Keratinocyte (primary cell): ENCODE results near the gene MEP1A. TPM values are rescaled to one million over a fixed set of nuclear protein-coding genes. Genes with fewer than 3 reads are reported as not detected.
"Not testable (repeated sequence)": the region's sequence is repeated elsewhere in the genome, so short reads cannot be mapped to it uniquely, and the experiment has no call there.

Experiments
- DNase-seq: peaks from one replicate; pipeline ENCODE4 v3.0.0-alpha.2; 2011; ENCODE audit warnings: low read depth, missing footprints, low spot score
- FAIRE-seq: peaks from 2 replicates; lab custom pipeline; 2011; peaks lifted over from hg19 to GRCh38; lab: Jason Lieb, UNC
- H2AFZ ChIP-seq: 2 replicates; pipeline ENCODE4 v1.6.0; 2012; ENCODE audit warnings: low read length, control low read depth, inconsistent platforms; ENCODE audit not compliant: control insufficient read depth
- H3K27ac ChIP-seq: 2 replicates; pipeline ENCODE4 v1.5.1; 2011; ENCODE audit warnings: low read length; ENCODE audit not compliant: control insufficient read depth, insufficient read depth
- H3K27me3 ChIP-seq: 3 replicates; pipeline ENCODE4 v1.6.0; 2011; ENCODE audit warnings: low read length; ENCODE audit not compliant: control insufficient read depth, insufficient read depth; ENCODE audit errors: extremely low read depth
- H3K36me3 ChIP-seq, 2 experiments: 2 replicates in 1 of 2; 3 replicates in 1 of 2; pipeline ENCODE4 v1.5.1; 2011; ENCODE audit warnings: low read length in 2 of 2, mild to moderate bottlenecking in 1 of 2; ENCODE audit not compliant: control insufficient read depth in 2 of 2, insufficient read depth in 2 of 2; ENCODE audit errors: extremely low read depth in 1 of 2
- H3K4me1 ChIP-seq: 3 replicates; pipeline ENCODE4 v1.5.1; 2011; ENCODE audit warnings: low read length; ENCODE audit not compliant: control insufficient read depth, insufficient read depth; ENCODE audit errors: extremely low read depth
- H3K4me2 ChIP-seq: 3 replicates; pipeline ENCODE4 v1.6.0; 2011; ENCODE audit warnings: low read depth, low read length; ENCODE audit not compliant: control insufficient read depth, insufficient read depth; ENCODE audit errors: extremely low read depth
- H3K4me3 ChIP-seq, 3 experiments: fragments of 200-600 bp in 1 of 3; sonication (generic) in 1 of 3; 2 replicates in 2 of 3; 3 replicates in 1 of 3; pipeline ENCODE4 v1.5.1; 2011 to 2016; ENCODE audit warnings: low read length in 3 of 3, mild to moderate bottlenecking in 3 of 3, control low read depth in 2 of 3, inconsistent platforms in 1 of 3, low read depth in 1 of 3, mixed read lengths in 1 of 3, mixed run types in 1 of 3, moderate library complexity in 1 of 3; ENCODE audit not compliant: control insufficient read depth in 2 of 3, insufficient read depth in 2 of 3; ENCODE audit errors: extremely low read depth in 1 of 3
- H3K79me2 ChIP-seq: 2 replicates; pipeline ENCODE4 v1.6.0; 2012; ENCODE audit warnings: low read length; ENCODE audit not compliant: control insufficient read depth, insufficient read depth
- H3K9ac ChIP-seq: 3 replicates; pipeline ENCODE4 v1.6.0; 2011; ENCODE audit warnings: low read length; ENCODE audit not compliant: control insufficient read depth, insufficient read depth; ENCODE audit errors: extremely low read depth
- H3K9me1 ChIP-seq: 3 replicates; pipeline ENCODE4 v1.6.0; 2011; ENCODE audit warnings: low read length; ENCODE audit not compliant: control insufficient read depth, insufficient read depth; ENCODE audit errors: extremely low read depth
- H3K9me3 ChIP-seq: 2 replicates; pipeline ENCODE4 v1.5.1; 2012; ENCODE audit warnings: low read depth, low read length; ENCODE audit not compliant: control insufficient read depth
- H4K20me1 ChIP-seq: 3 replicates; pipeline ENCODE4 v1.6.0; 2011; ENCODE audit warnings: low read length; ENCODE audit not compliant: control insufficient read depth, insufficient read depth; ENCODE audit errors: extremely low read depth
- EZH2 ChIP-seq: IDR thresholded peaks from one replicate; pipeline ENCODE4 v1.6.1; 2012; ENCODE audit warnings: inconsistent platforms, mild to moderate bottlenecking, low read length, moderate library complexity
- dilution Hi-C: fragments of 300-500 bp; cut with MboI; formaldehyde crosslinking; loops from one replicate; pipeline ENCODE4 v1.7.0; 2020; ENCODE audit warnings: low sequenced_read_pairs; ENCODE audit not compliant: extremely low pct_ligation_motif_present
- polyA plus RNA-seq, 5 experiments: library from polyadenylated mRNA; depleted of rRNA in 3 of 5; stranded (reverse) in 3 of 5; stranded (forward) in 1 of 5; unstranded in 1 of 5; fragments of >200 nt; gene quantifications; 1 replicate in 1 of 5; 2 replicates in 3 of 5; 3 replicates in 1 of 5; pipeline versions ENCODE4 v1.2.1 to v1.2.3, GENCODE V29; 2011 to 2012; ENCODE audit warnings: missing spikeins in 2 of 5, low read depth in 1 of 5, low replicate concordance in 1 of 5
- TF ChIP-seq, protein P1 (sequence below), 3 experiments: IDR thresholded peaks in 1 of 3; conservative IDR thresholded peaks in 1 of 3; optimal IDR thresholded peaks in 1 of 3; 2 replicates in 2 of 3; 3 replicates in 1 of 3; pipeline versions ENCODE3 to v1.5.1; 2011; ENCODE audit warnings: low read length in 3 of 3, mild to moderate bottlenecking in 3 of 3, moderate library complexity in 2 of 3, control low read depth in 1 of 3, inconsistent platforms in 1 of 3; ENCODE audit not compliant: insufficient read depth in 2 of 3; ENCODE audit errors: extremely low read depth in 1 of 3

Gene MEP1A
- polyA plus RNA-seq, 1 donor (not counting 4 experiments of a cell fraction or from before 2014, with no cell fraction given) = 0.07 TPM

DNA sequence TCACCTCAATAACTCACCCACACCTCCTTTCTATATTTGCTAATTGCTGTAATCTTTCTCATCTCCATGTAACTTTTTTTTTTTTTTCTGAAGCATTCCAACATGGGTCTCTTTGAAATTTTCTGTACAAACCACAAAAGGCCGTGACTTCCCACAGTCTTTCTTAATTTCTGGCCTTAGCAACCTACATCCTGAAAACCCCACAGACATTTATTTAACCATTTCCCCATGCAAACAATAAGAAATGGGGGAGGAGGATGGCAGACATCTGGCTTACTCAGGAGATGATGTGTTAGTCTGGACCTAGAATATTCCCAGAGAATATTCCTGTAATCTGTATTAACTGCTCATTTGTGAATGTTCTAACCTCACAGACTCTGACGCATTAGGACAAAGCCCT is 57.6 kb downstream of the MEP1A start:
- no peak overlapping the region for H3K4me3 ChIP-seq
- dilution Hi-C loops = no loop called here
- no peaks in the 10 kb centered on the region for H3K27me3 ChIP-seq
- H3K9me1 ChIP-seq = no peaks in the 10 kb centered on the region
- H4K20me1 ChIP-seq = no peaks in the 10 kb centered on the region
- H3K4me2 ChIP-seq = no peak overlapping the region
- no peak overlapping the region for H3K27ac ChIP-seq
- no peaks in the 10 kb centered on the region for H3K9me3 ChIP-seq
- TF ChIP-seq, protein P1, sequence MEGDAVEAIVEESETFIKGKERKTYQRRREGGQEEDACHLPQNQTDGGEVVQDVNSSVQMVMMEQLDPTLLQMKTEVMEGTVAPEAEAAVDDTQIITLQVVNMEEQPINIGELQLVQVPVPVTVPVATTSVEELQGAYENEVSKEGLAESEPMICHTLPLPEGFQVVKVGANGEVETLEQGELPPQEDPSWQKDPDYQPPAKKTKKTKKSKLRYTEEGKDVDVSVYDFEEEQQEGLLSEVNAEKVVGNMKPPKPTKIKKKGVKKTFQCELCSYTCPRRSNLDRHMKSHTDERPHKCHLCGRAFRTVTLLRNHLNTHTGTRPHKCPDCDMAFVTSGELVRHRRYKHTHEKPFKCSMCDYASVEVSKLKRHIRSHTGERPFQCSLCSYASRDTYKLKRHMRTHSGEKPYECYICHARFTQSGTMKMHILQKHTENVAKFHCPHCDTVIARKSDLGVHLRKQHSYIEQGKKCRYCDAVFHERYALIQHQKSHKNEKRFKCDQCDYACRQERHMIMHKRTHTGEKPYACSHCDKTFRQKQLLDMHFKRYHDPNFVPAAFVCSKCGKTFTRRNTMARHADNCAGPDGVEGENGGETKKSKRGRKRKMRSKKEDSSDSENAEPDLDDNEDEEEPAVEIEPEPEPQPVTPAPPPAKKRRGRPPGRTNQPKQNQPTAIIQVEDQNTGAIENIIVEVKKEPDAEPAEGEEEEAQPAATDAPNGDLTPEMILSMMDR (optimal IDR thresholded peaks at IDR 0.05 in 1 of 3, IDR thresholded peaks at IDR 0.05 in 1 of 3, conservative IDR thresholded peaks at IDR 0.05 in 1 of 3; ENCODE audit: extremely low read depth in 1 of 3, insufficient read depth in 2 of 3, low read length in 3 of 3) = no peak
- no peak for TF ChIP-seq EZH2
- FAIRE-seq (no peak), DNase-seq (no peak)
- H3K4me1 ChIP-seq = peaks cover 12% of the 10 kb centered on the region
- H3K9ac ChIP-seq = no peak overlapping the region
- H3K36me3 ChIP-seq = no peaks in the 10 kb centered on the region
- H3K79me2 ChIP-seq = no peaks in the 10 kb centered on the region
- H2AFZ ChIP-seq = no peak overlapping the region

DNA sequence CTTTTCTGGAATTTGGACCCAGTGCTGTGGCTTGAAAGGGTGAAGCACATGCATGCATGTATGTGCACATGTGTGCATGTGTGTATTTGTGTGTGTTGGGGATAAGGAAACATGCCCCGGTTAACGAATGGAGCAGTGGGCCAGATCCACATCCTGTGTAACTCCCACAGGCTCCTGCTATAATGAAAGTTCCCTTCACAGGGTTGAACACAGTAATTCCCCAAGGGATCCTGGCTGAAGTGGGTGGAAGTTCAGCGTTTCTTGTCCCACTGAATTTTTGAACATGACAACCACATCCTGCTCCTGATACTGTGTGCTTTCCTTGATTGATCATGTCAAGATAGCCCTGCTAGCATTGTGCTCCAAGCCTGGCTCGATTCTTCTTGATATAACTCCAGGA is 58.4 kb downstream of the MEP1A start:
- H3K27me3 ChIP-seq, H4K20me1 ChIP-seq, H3K9ac ChIP-seq, H3K9me3 ChIP-seq, FAIRE-seq, dilution Hi-C loops, DNase-seq, H3K79me2 ChIP-seq, H3K4me3 ChIP-seq, H3K36me3 ChIP-seq, H2AFZ ChIP-seq, H3K27ac ChIP-seq, H3K4me2 ChIP-seq, H3K9me1 ChIP-seq: not testable (repeated sequence)
- H3K4me1 ChIP-seq = peaks cover 12% of the 10 kb centered on the region

DNA sequence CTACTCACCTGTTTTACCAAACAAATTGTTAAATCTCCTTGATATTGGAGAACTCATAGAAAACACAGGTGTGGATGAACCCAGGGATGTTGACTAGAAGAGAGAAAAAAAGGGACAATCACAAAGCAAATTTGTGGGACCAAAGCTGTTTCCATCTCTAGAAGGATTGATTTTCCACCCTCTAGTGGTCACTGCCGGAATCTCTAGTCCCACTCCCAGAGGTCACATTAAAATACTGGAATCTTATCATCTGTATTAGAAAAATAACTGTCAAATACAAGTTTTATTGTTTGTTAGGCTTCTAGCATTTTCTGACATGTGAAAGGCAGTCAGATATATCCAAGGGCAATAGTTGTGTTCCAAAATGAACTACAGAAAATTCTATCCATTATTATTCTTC is 62.8 kb downstream of the MEP1A start:
- H2AFZ ChIP-seq, H3K9me3 ChIP-seq, H3K4me2 ChIP-seq, H3K4me3 ChIP-seq, H4K20me1 ChIP-seq, H3K27me3 ChIP-seq, H3K4me1 ChIP-seq, FAIRE-seq, H3K36me3 ChIP-seq, H3K79me2 ChIP-seq, DNase-seq, H3K9ac ChIP-seq, H3K27ac ChIP-seq, dilution Hi-C loops, H3K9me1 ChIP-seq: not testable (repeated sequence)
- TF ChIP-seq, protein P1 (optimal IDR thresholded peaks at IDR 0.05 in 1 of 3, IDR thresholded peaks at IDR 0.05 in 1 of 3, conservative IDR thresholded peaks at IDR 0.05 in 1 of 3; ENCODE audit: extremely low read depth in 1 of 3, insufficient read depth in 2 of 3, low read length in 3 of 3) = peak in 2 of 3 experiments; percentile 57 to 64
